Loucy (cell line): ENCODE results near the gene SKI.
A peak's percentile ranks its signal among the peaks of the same experiment; 100 is the strongest.

Source experiments
- H2AFZ ChIP-seq: fragments of 200-600 bp; sonication (generic); 2 replicates; pipeline ENCODE4 v1.6.0; 2016; ENCODE audit warnings: antibody characterized with exemption, mild to moderate bottlenecking, low read length, moderate library complexity
- H3F3A ChIP-seq: fragments of 200-600 bp; 2 replicates; pipeline ENCODE4 v1.6.0; 2016; ENCODE audit warnings: antibody characterized with exemption, low read depth, mild to moderate bottlenecking
- H3K27me3 ChIP-seq: fragments of 200-600 bp; sonication (generic); 2 replicates; pipeline ENCODE4 v1.6.1; 2014; ENCODE audit warnings: low read length, mild to moderate bottlenecking; ENCODE audit not compliant: insufficient read depth, poor library complexity, severe bottlenecking
- H3K36me3 ChIP-seq: fragments of 200-600 bp; sonication (generic); 2 replicates; pipeline ENCODE4 v1.6.1; 2016; ENCODE audit warnings: low read length; ENCODE audit not compliant: insufficient read depth
- H3K4me1 ChIP-seq: fragments of 200-600 bp; sonication (generic); 2 replicates; pipeline ENCODE4 v1.5.1; 2014; ENCODE audit warnings: low read length, mild to moderate bottlenecking; ENCODE audit not compliant: insufficient read depth, poor library complexity, severe bottlenecking
- H3K4me2 ChIP-seq: fragments of 200-600 bp; sonication (generic); 2 replicates; pipeline ENCODE4 v1.6.0; 2014; ENCODE audit warnings: antibody characterized with exemption, low read length, low read depth, mild to moderate bottlenecking; ENCODE audit not compliant: poor library complexity, severe bottlenecking
- H3K4me3 ChIP-seq: fragments of 200-600 bp; sonication (generic); 2 replicates; pipeline ENCODE4 v1.5.1; 2014; ENCODE audit warnings: low read length, mild to moderate bottlenecking, mixed read lengths; ENCODE audit not compliant: poor library complexity, severe bottlenecking
- H3K79me2 ChIP-seq: fragments of 200-600 bp; sonication (generic); 2 replicates; pipeline ENCODE4 v1.6.1; 2014; ENCODE audit warnings: low read length; ENCODE audit not compliant: insufficient read depth
- H3K9ac ChIP-seq: fragments of 200-600 bp; sonication (generic); 2 replicates; pipeline ENCODE4 v1.6.0; 2014; ENCODE audit warnings: mild to moderate bottlenecking, low read depth, low read length, moderate library complexity; ENCODE audit not compliant: poor library complexity, severe bottlenecking
- H3K9me2 ChIP-seq: fragments of 200-600 bp; sonication (generic); replicated peaks from 2 replicates; pipeline ENCODE4 v1.6.1; 2016; ENCODE audit warnings: low read depth, low read length, mixed read lengths
- H3K9me3 ChIP-seq: fragments of 200-600 bp; sonication (generic); 2 replicates; pipeline ENCODE4 v1.6.1; 2014; ENCODE audit warnings: mild to moderate bottlenecking, antibody characterized with exemption, low read length, low read depth; ENCODE audit not compliant: insufficient read depth
- H4K20me1 ChIP-seq: fragments of 200-600 bp; sonication (generic); 2 replicates; pipeline ENCODE4 v1.6.0; 2014; ENCODE audit warnings: antibody characterized with exemption, low read length, mild to moderate bottlenecking; ENCODE audit not compliant: insufficient read depth, poor library complexity, severe bottlenecking
- EZH2phosphoT487 ChIP-seq: fragments of 200-600 bp; IDR thresholded peaks from 2 replicates; pipeline ENCODE4 v1.6.1; 2018; ENCODE audit warnings: antibody characterized with exemption, mild to moderate bottlenecking, moderate library complexity, borderline replicate concordance
- TF ChIP-seq, protein P1 (sequence below): fragments of 200-600 bp; sonication (generic); conservative IDR thresholded peaks from 2 replicates; pipeline ENCODE4 v1.5.1; 2014; ENCODE audit warnings: mild to moderate bottlenecking, antibody characterized with exemption, low read length

Gene SKI

DNA sequence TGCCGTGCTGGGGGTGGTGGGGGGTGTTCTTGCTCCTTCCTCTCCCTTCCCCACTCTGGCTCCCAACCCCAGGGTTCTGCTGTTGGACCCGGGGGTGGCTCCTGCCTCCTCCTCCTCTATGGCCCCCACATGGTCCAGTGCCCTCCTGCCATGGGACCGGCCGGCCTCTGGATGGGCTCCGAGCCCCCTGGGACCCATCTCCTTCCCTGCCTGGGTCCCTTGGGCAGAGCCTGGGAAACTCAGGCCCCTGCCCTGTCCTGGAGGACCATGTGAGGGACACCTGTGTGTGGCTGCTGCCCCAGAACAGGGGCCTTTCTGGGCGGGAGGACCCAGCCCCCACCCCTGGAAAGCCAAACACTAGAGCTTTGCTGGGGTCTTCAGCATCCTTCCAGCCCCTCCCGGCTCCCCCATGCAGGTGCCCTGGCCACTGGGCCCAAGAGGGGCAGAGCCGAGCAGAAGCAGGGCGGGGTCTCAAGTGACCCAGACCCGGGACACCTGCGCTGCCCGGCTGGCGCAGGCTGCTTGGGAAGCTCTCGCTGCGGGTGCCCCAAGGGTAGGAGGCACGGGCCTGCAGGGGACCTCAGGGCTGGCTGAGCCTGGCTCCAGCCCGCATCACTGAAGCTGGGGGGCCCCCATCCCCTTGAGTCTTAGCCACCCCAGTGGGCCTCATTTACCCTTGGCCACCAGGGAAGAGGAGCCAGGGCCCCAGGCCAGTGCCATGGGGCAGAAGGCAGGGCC, 31.0 kb upstream of the SKI start:
- no peak for TF ChIP-seq EZH2phosphoT487
- TF ChIP-seq, protein P1, sequence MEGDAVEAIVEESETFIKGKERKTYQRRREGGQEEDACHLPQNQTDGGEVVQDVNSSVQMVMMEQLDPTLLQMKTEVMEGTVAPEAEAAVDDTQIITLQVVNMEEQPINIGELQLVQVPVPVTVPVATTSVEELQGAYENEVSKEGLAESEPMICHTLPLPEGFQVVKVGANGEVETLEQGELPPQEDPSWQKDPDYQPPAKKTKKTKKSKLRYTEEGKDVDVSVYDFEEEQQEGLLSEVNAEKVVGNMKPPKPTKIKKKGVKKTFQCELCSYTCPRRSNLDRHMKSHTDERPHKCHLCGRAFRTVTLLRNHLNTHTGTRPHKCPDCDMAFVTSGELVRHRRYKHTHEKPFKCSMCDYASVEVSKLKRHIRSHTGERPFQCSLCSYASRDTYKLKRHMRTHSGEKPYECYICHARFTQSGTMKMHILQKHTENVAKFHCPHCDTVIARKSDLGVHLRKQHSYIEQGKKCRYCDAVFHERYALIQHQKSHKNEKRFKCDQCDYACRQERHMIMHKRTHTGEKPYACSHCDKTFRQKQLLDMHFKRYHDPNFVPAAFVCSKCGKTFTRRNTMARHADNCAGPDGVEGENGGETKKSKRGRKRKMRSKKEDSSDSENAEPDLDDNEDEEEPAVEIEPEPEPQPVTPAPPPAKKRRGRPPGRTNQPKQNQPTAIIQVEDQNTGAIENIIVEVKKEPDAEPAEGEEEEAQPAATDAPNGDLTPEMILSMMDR = no peak
- H3K9ac ChIP-seq = no peak overlapping the region
- H3K79me2 ChIP-seq = peaks cover 20% of the 10 kb centered on the region

GRCh38 chr1:2197707-2198165, 30.4 kb upstream of the SKI start:
- Histone ChIP-seq H3K4me3 (no peak overlapping the region), H3K79me2 (peaks cover 14% of the 10 kb centered on the region), H4K20me1 (no peaks in the 10 kb centered on the region), H3K9ac (no peak overlapping the region), H3K36me3 (no peaks in the 10 kb centered on the region), H3K9me3 (no peaks in the 10 kb centered on the region), H3K27me3 (no peaks in the 10 kb centered on the region), H3K4me1 (peaks cover 4% of the 10 kb centered on the region), H3K9me2 (no peaks in the 10 kb centered on the region), H3F3A (no peaks in the 10 kb centered on the region), H3K4me2 (no peak overlapping the region), H2AFZ (no peak overlapping the region)
- TF ChIP-seq, protein P1 = no peak
- no peak for TF ChIP-seq EZH2phosphoT487

More for the DNA sequence above, 31.0 kb upstream of the SKI start:
- Histone ChIP-seq H3K4me3 (no peak overlapping the region), H3K9me3 (no peaks in the 10 kb centered on the region), H3K9me2 (no peaks in the 10 kb centered on the region), H3K27me3 (no peaks in the 10 kb centered on the region), H3F3A (no peaks in the 10 kb centered on the region), H4K20me1 (peaks cover under 1% of the 10 kb centered on the region), H2AFZ (no peak overlapping the region), H3K4me2 (no peak overlapping the region), H3K4me1 (peaks cover 9% of the 10 kb centered on the region), H3K36me3 (no peaks in the 10 kb centered on the region)

DNA sequence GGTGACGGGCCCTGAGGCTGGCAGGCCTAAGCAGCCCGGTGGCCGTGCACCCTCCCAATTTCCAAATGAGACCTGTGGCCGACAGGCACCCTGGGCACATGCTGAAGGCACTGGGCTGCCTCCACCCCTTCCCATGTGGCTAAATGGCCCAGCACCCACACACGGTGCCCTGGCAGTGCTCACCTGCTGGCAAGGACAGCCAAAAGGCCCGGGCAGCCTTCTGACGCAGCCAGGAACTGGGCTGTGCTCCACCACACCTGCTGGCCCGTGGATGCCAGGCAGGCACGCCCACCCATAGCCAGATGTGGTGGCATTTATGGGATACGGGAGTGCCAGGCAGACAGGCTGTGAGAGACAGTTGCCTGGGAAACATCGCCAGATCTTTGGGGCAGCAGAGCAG, 29.5 kb upstream of the SKI start:
- Histone ChIP-seq H2AFZ (no peak overlapping the region), H3K4me2 (peak overlapping the region; percentile 60), H4K20me1 (no peaks in the 10 kb centered on the region), H3K9me2 (no peaks in the 10 kb centered on the region), H3K36me3 (no peaks in the 10 kb centered on the region), H3F3A (no peaks in the 10 kb centered on the region), H3K9ac (peak overlapping the region; percentile 51), H3K27me3 (no peaks in the 10 kb centered on the region), H3K4me3 (peak overlapping the region; percentile 75), H3K4me1 (no peaks in the 10 kb centered on the region), H3K79me2 (peaks cover 5% of the 10 kb centered on the region), H3K9me3 (no peaks in the 10 kb centered on the region)
- TF ChIP-seq, protein P1 = no peak
- no peak for TF ChIP-seq EZH2phosphoT487
